SW 1271 (cell line): ENCODE data around the gene FGF14.

ENCODE experiments used
- DNase-seq, 2 experiments: peaks; one replicate each; lab custom pipeline; 2025; lab: John Stamatoyannopoulos, UW

Gene FGF14

DNA sequence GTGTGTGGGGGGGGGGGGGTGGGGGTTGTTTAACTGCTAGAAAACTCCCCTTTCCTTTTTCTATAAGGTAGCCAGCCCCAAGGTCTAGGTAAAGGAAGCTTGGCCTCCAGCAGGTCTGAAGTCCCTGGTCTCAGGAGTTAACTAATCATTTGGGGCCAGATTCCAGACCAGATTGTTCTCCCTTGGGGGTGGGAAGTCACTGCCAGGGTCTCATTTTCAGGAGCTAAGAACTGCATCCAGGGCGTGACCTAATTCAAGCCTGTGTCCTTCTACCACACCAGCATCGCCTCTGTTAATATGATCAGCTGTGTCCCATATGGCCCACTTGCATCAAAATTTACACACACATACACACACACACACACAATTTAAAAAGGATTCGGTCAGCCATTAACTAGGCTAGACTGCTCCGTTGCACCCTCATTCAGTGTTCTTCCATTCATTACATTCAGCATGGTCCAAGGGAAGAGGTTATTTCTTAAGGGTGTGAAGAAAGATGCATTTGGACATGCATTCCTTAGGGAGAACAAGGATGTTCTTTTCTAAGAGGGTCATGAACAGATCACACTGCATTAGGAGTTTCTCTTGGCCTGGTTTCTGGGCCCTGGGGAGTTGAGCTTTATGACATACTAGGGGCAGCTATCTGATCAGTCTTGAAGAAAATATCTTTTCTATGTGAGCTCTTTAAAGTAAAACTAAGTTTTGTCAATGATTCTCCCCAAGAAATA, 91.0 kb downstream of the FGF14 start:
- no peak for DNase-seq

DNA sequence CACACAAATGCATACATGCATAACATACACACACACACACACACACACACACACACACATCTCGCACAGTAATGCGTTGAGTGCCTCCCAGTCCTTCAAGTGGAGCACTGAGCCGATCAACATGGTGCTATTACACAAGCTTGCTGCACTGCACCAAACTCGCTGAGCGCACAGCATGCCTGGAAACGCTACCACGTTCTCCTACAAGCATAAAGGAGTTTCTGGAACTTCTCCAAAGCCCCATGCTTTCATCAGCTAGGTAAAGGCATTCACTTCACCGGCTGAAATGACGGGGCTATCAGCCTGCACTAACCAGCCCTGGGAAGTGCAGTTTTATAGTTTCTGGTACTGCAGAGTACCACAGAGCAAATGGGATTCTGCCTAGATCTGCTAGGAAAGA, 92.7 kb downstream of the FGF14 start:
- DNase-seq: no peak

DNA sequence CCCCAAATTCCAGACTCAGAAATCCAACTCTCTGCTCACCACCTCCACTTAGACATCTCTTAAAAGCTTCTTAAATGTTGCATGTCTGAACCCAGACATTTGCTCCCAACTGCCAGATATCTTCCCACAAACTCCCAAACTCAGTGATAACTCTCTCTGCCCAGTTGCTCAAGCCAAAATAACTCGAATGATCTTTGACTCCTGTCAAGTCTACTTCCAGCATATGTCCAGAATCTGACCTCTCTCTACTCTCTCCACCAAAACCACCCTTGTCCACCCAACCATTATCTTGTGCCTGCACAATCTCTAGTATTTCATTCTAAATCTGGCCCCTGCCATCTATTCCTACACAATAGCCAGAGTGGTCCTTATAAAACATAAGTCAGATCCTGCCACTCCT, 99.3 kb downstream of the FGF14 start:
- no peak for DNase-seq

DNA sequence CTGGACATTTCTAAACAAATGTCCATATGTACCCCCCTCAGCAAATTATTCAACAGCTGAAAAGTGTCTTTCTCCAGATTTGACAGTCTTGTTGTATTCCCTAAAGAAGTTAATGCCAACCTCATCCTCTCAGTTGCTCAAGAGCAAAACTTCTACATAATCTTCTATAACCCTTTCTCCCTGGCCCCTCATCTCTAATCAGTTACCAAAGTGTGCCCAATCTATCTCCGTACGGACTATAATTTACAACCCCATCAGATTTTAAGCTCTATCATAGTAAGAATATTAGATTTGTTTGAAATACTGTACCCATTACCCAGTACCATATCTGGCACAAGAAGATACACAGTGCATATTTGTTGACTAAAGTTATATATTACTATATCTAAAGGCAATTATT, 101.5 kb downstream of the FGF14 start:
- no peak for DNase-seq

DNA sequence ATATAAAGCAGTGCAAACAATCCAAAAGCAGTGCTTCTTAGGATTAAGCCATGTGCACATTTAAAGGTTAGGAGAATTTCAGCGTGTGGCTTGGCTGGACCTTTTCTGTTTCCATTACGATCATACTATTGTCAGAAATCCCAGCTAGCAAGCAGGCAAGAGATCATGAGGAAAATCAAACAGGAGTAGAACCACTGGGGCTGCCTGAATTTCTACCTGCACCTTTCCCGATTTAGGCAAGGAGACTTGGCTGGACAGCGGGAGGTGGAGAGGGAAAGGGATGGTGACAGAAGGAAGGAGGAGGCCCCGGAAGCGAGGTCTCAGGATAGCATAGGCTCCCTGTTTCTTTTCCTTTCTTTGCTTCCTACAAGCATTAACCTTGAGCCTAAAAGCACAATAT, 102.5 kb downstream of the FGF14 start:
- no peak for DNase-seq

DNA sequence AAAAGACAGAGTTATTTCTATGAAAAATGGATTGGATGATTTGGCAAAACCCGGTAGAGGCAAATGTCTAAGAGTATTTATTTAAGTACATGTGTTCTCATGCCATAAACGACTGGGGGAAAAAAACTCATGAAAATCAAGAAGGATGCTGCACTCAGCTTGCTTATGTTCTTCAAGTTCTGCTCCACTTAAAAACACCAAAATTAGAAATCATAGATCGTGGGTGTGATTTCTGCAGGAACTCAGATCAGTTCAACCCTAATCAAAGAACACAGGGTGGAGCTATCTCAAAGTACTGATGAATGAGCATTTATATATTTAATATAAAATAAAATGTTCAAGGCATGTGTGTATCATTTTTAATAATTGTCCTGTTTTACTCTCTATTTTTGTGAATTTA, 103.8 kb downstream of the FGF14 start:
- no peak for DNase-seq

DNA sequence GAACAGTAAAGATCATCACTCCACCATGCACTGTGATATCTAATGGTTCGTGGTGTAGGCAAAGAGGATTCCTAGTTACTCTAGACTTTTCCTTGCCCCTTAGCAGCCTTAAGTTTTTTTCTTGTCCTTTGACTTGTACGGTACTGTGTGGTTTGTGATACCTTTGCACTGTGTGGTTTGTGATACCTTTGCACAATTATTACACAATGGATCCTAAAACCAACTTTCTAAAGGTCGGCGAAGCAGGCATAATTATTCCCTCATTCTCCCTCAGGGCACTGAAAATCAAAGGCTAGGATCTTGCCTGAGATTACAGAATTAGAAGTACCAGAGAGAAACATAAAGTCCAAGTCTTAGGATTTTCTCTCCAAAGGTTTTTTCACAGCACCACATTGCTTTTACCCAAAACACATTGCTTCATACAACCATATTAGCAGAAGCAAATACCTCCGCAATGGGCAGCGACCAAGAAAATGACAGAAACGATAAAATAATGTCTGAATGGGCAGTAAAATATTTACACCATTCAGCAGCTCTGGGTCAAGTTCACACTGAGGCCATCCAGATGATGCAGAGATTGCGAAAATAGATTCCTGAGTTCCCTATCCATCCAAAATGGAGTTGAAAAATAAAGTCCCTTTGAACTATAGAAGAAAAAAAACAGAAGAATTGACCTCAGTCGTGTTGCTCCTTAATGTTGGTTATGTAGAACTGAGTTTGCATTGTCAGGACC, 106.4 kb downstream of the FGF14 start:
- no peak for DNase-seq

DNA sequence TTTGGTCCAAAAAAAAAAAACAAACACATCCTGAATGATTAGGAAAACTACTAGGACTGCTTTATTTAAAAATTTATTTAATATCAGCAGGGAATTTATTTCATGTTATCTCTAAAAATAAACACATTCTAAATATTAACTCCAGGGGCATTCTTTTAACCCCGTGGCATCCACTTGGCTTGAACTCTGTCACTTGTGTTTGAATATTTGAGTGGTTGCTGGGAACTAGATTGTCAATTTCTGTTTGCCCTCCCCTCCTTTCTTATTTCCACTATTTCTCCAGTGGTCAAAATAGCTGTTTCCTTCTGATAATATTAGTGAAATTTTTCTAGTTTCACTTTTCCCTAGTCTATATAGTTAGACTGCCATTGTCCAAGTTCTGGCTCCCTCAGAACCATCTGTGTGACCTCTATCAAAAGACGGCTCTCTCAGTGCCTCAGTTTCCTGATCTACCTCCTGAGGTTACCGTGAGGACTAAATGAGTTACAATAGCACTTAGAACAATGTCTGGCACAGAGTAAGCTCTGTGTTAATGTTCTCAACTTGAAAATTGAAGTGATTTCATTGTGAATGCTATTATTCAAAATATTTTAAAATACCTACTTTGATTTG, 107.3 kb downstream of the FGF14 start:
- no peak for DNase-seq

DNA sequence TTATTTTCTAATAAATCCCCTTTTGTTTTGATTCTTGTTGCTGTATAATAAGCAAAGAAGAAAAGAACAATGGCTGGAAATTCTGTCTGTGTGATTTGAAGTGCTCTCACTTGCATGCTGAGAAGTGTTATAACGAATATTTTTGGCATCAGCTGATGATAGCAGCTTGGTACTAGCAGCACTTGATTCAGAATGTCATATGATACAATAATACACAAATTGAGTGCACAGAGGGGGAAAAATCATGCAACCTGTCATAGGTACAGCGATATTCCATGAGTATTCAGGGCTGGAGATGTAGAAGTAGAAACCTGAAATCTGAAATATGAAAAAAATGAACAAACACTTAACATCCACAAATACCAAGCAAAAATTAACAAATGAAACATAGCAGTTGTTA, 108.1 kb downstream of the FGF14 start:
- no peak for DNase-seq

DNA sequence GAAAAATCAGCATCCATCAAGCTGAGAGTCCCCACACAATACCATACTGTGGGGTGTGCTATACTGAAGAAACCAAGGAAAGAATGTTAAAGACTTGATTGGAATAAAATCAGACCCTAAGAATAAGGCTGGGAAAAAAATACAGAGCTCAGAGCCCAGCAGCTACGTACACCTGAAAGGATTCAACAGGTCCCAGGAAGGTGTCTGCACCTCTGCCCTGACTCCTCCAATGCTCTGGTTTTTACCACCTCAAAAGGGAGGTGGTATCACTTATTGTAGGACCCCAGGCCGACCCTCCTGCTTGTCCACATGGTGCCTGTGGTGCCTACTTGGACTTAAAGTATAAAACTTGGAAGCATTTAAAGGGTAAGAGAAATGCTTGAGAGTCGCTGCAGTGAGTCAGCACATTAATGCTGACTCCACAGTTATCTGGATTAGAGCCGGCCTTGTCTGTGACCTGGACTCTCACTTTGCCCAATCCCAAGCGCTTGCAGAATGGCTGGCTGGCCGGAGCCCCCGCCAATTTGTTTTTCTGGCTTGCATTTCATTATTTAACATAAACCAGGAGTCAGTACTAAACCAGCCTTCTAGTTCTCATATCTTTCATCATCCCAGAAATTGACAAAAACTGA, 110.1 kb downstream of the FGF14 start:
- no peak for DNase-seq

DNA sequence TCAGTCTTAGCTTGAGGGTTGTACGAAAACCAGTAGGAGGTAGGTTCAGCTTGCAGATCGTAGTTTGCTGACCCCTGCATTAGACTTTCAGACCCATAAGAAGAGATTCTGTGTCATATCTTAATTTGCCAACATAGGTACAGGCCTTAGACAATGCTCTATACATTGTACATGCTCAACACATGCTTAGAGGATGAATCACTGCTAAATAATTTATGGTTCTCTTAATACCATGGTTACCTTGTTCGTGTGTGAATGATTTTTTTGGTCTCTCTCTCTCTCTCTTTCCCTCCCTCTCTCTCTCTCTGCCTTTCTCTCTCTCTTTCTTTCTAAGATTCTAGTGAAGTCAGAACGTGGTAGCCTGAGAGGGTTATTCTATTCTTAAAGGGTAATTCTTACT, 112.2 kb downstream of the FGF14 start:
- DNase-seq: no peak

DNA sequence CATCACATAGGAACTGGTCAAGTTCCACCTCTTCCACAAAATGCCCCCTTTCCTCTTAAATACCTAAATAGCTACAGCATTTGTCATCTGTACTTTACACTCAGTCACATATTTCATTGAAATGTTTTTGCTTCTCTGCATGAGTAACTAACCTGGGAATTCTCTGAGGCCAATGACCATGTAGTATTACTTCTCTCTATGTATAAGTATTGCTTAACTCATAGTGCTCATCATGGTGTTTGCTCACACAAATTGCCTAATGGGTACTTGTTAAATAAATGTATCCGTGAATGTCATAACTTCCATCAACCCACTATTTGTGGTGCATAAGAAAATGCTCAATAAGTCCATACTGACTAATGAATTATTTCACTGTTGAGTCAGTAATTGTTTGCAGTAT, 115.5 kb downstream of the FGF14 start:
- DNase-seq: no peak

DNA sequence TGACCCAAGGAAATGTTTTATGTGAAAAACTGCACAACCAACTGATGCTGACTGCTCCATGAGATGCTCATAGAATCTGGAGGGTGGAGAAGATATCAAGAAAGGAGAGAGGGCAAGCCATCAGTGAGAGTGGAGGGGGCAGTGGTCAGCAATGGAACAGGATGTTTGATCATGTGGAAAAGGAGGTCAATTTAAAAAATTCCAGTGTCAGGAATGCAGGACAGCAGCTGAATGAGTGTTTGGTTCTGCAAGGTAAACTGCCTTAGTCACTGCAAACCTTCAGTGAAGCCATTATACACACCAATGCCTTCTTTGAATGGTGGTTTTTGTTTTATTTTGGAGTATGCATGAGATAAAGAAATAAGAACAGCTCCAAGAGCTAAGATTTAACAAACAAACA, 121.5 kb downstream of the FGF14 start:
- no peak for DNase-seq

DNA sequence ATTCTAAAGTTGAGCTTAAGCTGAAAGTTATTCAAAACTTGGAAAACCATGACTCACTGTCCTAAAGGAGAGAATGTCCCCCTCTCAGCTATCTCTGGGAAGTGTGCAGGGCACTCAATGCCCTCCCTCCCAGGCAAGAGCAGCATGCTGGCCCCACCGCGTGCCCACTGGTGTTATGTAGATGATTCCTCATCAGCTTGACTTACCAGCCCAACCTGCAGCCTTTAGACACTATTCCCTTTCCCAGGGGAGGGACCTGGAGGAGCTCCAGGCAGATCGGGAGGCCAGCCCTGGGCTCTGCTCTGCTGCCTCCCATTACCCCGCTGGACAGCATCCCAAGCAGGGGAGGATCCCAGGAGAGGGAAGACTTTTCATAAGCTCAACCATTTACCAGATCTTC, 124.6 kb downstream of the FGF14 start:
- no peak for DNase-seq

DNA sequence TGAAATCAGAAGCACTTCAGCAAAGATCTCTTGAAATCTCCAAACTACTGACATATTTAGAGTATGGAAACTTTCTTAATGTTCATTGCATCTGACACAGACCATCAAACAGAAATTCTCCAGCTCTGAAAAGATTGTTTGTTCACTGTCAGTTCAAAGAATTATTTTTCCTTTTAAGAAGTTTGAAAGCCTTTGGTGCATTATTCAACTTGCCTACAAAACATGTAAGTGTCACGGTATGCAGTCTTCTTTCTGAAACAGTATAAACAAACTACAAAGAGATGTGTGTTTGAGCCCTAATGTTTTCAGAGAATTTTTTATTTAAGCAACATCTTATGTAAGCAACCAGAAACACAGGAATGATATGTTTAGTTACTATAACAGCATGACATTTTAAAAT, 125.4 kb downstream of the FGF14 start:
- no peak for DNase-seq

DNA sequence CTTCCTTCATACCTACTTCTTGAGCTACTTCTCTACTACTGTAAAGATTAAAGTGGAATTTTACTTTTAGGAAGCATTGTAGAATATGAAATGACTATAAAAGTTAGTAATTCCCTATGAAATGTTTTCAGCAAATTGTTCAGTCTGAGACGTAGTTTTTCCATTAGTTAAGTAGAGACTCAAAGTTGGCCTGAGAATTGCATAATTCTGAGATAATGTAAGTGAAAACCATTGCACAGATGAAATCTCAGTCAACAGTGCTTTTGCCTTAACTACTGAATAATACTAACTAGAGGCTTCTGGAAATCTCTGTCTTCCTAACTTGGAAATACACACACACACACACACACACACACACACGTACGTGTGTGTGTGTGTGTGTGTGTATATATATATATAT, 125.9 kb downstream of the FGF14 start:
- DNase-seq: no peak

DNA sequence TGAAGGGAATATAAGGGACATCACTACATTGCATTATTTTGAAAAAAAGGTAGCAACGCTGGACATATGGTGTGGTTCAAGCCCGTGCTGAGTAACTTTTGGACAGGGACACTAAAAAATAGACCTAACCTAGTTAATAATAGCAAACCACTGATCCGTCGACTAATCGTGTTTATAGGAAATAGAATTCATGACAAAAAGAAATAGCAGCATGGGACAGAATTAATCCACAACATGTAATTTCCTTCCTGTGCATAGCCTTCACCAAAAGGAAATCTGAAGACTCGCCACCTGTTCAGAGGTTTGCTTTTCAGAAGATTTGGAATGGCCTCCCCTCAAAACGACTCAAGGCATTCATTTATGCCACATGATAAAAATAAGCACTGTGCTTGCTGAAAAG, 128.7 kb downstream of the FGF14 start:
- DNase-seq: no peak

DNA sequence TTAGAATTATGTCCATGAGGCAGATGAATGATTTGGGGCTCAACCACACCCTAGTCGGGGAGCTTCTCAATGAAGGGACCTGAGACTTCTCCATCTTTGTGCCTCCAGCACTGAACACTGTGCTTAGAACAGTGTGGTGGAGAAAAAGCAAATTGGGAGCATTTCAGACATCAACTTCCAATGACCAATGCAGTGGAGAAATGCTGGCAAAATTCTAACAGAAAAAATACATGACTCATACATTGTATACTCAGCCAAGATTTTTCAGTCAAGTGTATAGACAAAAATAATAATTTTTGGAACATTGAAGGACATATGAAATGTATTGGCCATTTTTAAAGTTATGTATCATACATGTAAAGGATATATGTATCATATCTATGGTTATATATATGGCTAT, 134.7 kb downstream of the FGF14 start:
- no peak for DNase-seq

DNA sequence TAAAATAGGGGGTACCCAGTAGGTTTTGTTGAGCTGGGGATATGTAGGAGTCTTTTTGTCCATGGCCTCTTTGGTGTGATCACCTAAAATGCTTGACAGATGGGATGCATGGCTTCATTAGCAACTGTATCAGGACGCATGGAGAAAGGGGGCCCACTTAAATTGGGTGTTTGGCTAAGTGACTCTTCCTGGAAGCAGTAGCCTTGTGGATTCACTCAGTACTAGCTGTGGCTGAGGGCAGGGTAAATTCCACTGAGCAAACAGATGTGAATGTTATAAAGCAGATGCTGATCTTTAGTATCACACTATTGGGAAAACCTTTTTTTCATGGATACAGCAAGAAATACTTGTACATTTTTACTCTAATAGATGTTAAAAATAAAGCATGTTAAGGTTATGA, 140.0 kb downstream of the FGF14 start:
- DNase-seq: no peak

DNA sequence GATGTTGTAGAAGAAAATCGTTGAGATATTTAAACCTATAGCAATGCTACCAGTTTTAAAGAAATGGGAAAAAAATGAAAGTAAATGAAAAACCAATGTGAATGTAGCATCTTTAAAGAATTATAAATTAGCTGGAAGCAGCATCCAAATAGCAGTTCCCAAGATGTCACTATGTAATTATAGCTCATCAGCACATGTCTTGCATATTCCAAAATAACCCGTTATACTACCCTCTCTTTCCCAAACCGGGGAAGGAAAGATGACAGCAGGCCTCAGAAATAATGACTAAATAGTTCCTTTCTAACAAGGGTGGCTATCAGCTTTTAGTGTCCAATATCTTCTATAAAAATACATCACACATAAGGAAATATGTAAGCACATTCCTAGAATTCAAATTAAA, 140.5 kb downstream of the FGF14 start:
- DNase-seq: no peak

DNA sequence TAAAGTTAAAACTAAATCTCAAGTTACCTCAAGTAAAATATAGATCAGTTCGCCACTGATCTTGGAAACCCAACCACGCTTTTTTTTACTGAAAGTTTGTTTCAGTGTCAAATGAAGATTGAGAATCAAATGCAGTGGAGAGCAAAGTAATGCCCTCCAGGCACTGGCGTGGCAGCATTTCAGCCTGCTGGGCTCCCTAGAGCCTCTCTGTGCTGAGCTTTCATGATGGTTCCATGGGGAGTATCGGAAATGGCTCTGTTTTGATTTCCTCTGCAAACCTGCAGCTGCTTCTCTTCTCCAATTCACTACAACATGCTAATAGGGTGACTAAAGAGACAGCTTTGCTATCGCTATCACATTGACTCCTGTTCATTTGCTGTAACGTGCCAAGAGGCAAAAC, 141.6 kb downstream of the FGF14 start:
- DNase-seq: no peak

DNA sequence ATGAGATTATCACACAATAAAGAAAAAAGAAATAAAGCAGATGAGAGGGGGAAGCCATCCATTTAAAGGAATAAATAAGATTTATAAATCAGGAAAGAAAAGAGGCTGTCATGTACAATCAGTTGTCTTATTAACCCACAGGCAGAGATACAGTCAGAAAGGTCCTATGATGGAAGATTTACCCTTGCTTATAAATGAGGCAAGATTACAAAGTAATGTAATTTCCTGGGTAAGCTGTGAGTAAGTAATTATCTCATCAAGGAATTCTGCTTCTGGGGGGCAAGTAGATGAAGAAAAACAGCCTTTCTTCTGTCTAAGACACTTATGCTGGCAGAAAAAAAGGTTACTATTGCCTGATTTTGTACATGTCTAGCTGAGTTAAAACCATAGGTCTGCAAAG, 146.4 kb downstream of the FGF14 start:
- no peak for DNase-seq

DNA sequence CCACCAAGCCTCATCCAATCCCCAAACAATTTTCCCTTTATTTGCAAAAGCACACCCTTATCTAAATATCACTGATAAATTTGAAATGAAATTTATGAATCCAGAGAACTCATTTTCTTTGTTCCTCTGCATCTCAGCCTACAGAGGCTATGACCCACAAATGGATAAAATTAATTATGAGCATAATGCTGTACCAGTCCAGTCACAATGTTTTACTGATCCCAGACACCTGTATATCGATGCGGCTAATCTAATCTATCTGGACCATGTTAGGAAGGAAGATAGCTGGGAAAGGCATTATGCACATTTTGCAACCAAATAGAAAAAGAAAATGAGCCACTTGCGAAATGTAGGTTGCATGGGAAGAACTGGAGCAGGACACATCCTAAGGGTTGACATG, 150.0 kb downstream of the FGF14 start:
- DNase-seq: no peak
